ENCODE results near the gene IMMP2L.

Gene IMMP2L

DNA sequence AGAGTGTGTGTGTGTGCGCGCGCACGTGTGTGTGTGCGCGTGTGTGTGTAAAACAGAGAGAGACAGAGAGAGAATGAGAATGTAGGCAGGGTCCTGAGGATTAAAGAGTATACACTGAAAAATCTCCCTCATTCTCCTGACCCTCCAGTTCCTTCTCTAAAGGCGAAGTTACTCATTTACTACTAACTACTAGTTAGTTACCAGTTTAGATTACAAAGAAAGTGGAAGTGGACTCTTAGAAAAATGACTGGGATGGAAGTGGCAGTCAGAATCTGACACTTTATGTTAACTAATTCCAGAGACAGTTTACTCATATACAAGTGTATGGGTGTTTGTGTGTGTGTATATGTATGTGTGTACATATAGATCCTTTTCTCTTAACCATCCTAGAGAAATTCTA lies 617.8 kb downstream of the IMMP2L start:
- H2AFZ ChIP-seq (ENCODE audit: low read length): no peak overlapping the region
- H3K4me1 ChIP-seq (ENCODE audit: insufficient read depth, low read length, poor library complexity, severe bottlenecking): no peaks in the 10 kb centered on the region
- H3K9me2 ChIP-seq (replicated peaks; ENCODE audit: low read depth, low read length): no peaks in the 10 kb centered on the region
- no peaks in the 10 kb centered on the region for H3K27me3 ChIP-seq (ENCODE audit: insufficient read depth, low read length, poor library complexity, severe bottlenecking)
- TF ChIP-seq, protein P1, sequence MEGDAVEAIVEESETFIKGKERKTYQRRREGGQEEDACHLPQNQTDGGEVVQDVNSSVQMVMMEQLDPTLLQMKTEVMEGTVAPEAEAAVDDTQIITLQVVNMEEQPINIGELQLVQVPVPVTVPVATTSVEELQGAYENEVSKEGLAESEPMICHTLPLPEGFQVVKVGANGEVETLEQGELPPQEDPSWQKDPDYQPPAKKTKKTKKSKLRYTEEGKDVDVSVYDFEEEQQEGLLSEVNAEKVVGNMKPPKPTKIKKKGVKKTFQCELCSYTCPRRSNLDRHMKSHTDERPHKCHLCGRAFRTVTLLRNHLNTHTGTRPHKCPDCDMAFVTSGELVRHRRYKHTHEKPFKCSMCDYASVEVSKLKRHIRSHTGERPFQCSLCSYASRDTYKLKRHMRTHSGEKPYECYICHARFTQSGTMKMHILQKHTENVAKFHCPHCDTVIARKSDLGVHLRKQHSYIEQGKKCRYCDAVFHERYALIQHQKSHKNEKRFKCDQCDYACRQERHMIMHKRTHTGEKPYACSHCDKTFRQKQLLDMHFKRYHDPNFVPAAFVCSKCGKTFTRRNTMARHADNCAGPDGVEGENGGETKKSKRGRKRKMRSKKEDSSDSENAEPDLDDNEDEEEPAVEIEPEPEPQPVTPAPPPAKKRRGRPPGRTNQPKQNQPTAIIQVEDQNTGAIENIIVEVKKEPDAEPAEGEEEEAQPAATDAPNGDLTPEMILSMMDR (conservative IDR thresholded peaks at IDR 0.05; ENCODE audit: low read length): no peak
- TF ChIP-seq EZH2phosphoT487 (IDR thresholded peaks at IDR 0.05; ENCODE audit: borderline replicate concordance): no peak
- no peaks in the 10 kb centered on the region for H3F3A ChIP-seq (ENCODE audit: low read depth)
- H3K9ac ChIP-seq (ENCODE audit: low read depth, low read length, poor library complexity, severe bottlenecking): no peak overlapping the region
- no peaks in the 10 kb centered on the region for H3K9me3 ChIP-seq (ENCODE audit: insufficient read depth, low read depth, low read length)
- H3K4me3 ChIP-seq (ENCODE audit: low read length, poor library complexity, severe bottlenecking): no peak overlapping the region
- no peaks in the 10 kb centered on the region for H3K79me2 ChIP-seq (ENCODE audit: insufficient read depth, low read length)
- H4K20me1 ChIP-seq (ENCODE audit: insufficient read depth, low read length, poor library complexity, severe bottlenecking): no peaks in the 10 kb centered on the region
- no peaks in the 10 kb centered on the region for H3K36me3 ChIP-seq (ENCODE audit: insufficient read depth, low read length)
- no peak overlapping the region for H3K4me2 ChIP-seq (ENCODE audit: low read depth, low read length, poor library complexity, severe bottlenecking)

DNA sequence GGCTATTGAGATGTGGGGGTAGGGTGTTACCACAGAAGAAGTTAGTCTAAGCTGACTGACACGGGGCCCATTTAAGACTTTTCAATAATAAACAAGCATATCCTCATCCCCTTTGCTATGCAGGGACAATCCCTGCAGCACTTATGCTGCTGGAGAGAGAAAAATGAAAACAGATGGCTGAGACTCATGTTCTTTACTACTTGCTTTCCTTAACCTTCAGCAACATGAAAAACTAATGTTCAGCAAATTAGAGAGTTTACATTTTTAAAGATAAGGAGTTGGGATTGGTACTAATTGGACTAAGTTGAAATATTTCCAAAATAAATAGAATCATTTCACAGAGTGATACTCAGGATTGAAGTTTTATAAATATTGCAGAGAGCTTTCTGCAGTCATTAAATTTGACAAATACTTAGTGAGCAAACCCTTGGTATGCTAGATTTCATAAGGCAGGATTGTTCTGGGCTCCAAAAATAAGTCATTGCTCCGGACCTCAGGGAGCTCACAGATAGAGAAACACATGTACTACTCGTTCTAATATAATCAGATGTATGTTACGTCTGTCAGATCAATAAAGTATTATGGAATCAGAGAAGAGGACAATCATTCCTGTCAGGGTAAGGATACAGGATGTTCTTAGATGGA lies 618.5 kb downstream of the IMMP2L start:
- Histone ChIP-seq H3K9ac (ENCODE audit: low read depth, low read length, poor library complexity, severe bottlenecking) (no peak overlapping the region), H3K9me3 (ENCODE audit: insufficient read depth, low read depth, low read length) (no peaks in the 10 kb centered on the region), H3K4me3 (ENCODE audit: low read length, poor library complexity, severe bottlenecking) (no peak overlapping the region), H4K20me1 (ENCODE audit: insufficient read depth, low read length, poor library complexity, severe bottlenecking) (no peaks in the 10 kb centered on the region), H3F3A (ENCODE audit: low read depth) (no peaks in the 10 kb centered on the region), H3K9me2 (replicated peaks; ENCODE audit: low read depth, low read length) (no peaks in the 10 kb centered on the region), H3K4me2 (ENCODE audit: low read depth, low read length, poor library complexity, severe bottlenecking) (no peak overlapping the region), H3K27me3 (ENCODE audit: insufficient read depth, low read length, poor library complexity, severe bottlenecking) (no peaks in the 10 kb centered on the region), H3K4me1 (ENCODE audit: insufficient read depth, low read length, poor library complexity, severe bottlenecking) (no peaks in the 10 kb centered on the region), H2AFZ (ENCODE audit: low read length) (no peak overlapping the region), H3K36me3 (ENCODE audit: insufficient read depth, low read length) (no peaks in the 10 kb centered on the region), H3K79me2 (ENCODE audit: insufficient read depth, low read length) (no peaks in the 10 kb centered on the region)
- no peak for TF ChIP-seq EZH2phosphoT487 (IDR thresholded peaks at IDR 0.05; ENCODE audit: borderline replicate concordance)
- TF ChIP-seq, protein P1 (conservative IDR thresholded peaks at IDR 0.05; ENCODE audit: low read length): no peak

DNA sequence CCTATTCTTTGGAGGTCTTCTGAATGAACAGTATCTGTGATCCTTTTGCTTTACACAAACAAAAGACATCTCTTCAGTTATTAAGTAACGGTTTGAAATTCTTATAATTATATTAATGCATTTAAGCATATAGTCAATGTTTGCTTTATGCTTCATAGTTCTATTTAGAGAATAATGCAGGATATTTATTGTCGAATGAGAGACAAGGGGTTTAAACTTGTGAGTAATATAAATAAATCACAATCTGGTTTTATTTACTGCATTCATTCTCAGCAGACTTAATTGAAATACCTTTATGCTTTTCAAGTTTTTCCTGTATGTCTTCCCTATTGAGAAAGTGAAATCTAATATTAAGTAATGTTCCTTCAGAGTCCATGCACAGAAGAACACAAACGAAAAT lies 620.9 kb downstream of the IMMP2L start:
- Histone ChIP-seq H3K9me3 (ENCODE audit: insufficient read depth, low read depth, low read length) (no peaks in the 10 kb centered on the region), H3F3A (ENCODE audit: low read depth) (no peaks in the 10 kb centered on the region), H3K27me3 (ENCODE audit: insufficient read depth, low read length, poor library complexity, severe bottlenecking) (no peaks in the 10 kb centered on the region), H3K79me2 (ENCODE audit: insufficient read depth, low read length) (no peaks in the 10 kb centered on the region), H3K36me3 (ENCODE audit: insufficient read depth, low read length) (no peaks in the 10 kb centered on the region), H3K4me1 (ENCODE audit: insufficient read depth, low read length, poor library complexity, severe bottlenecking) (no peaks in the 10 kb centered on the region), H3K4me3 (ENCODE audit: low read length, poor library complexity, severe bottlenecking) (no peak overlapping the region), H2AFZ (ENCODE audit: low read length) (no peak overlapping the region), H3K9me2 (replicated peaks; ENCODE audit: low read depth, low read length) (no peaks in the 10 kb centered on the region), H4K20me1 (ENCODE audit: insufficient read depth, low read length, poor library complexity, severe bottlenecking) (no peaks in the 10 kb centered on the region), H3K4me2 (ENCODE audit: low read depth, low read length, poor library complexity, severe bottlenecking) (no peak overlapping the region), H3K9ac (ENCODE audit: low read depth, low read length, poor library complexity, severe bottlenecking) (no peak overlapping the region)
- TF ChIP-seq EZH2phosphoT487 (IDR thresholded peaks at IDR 0.05; ENCODE audit: borderline replicate concordance): no peak

DNA sequence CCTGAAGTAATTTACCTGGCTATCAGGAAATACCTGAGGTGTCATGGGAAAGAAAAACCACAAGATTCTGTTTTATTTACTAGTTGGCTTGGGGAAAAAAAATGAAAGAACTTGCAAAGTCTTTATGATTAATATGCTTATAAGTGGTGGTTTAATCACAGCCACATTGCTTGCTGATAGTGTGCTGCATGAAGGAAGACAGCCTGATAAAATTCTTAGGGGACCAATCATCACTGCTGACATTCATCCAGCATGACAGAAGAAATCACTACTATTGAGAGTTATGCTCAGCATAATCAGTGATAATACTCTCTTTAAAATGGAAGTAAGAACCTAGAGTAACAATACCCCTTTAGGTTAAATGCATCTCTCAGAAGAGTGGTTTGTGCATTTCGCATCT lies 621.5 kb downstream of the IMMP2L start:
- TF ChIP-seq, protein P1 (conservative IDR thresholded peaks at IDR 0.05; ENCODE audit: low read length): no peak
- TF ChIP-seq EZH2phosphoT487 (IDR thresholded peaks at IDR 0.05; ENCODE audit: borderline replicate concordance): no peak
- Histone ChIP-seq H3K4me3 (ENCODE audit: low read length, poor library complexity, severe bottlenecking) (no peak overlapping the region), H2AFZ (ENCODE audit: low read length) (no peak overlapping the region), H3K4me1 (ENCODE audit: insufficient read depth, low read length, poor library complexity, severe bottlenecking) (no peaks in the 10 kb centered on the region), H3K9me2 (replicated peaks; ENCODE audit: low read depth, low read length) (no peaks in the 10 kb centered on the region), H3K27me3 (ENCODE audit: insufficient read depth, low read length, poor library complexity, severe bottlenecking) (no peaks in the 10 kb centered on the region), H4K20me1 (ENCODE audit: insufficient read depth, low read length, poor library complexity, severe bottlenecking) (no peaks in the 10 kb centered on the region), H3K9me3 (ENCODE audit: insufficient read depth, low read depth, low read length) (no peaks in the 10 kb centered on the region), H3K79me2 (ENCODE audit: insufficient read depth, low read length) (no peaks in the 10 kb centered on the region), H3F3A (ENCODE audit: low read depth) (no peaks in the 10 kb centered on the region), H3K36me3 (ENCODE audit: insufficient read depth, low read length) (no peaks in the 10 kb centered on the region), H3K9ac (ENCODE audit: low read depth, low read length, poor library complexity, severe bottlenecking) (no peak overlapping the region), H3K4me2 (ENCODE audit: low read depth, low read length, poor library complexity, severe bottlenecking) (no peak overlapping the region)

Data from Loucy (cell line).